Activated CD8-positive, alpha-beta memory T cell treated with anti-CD3 and anti-CD28 coated beads for 1 hour (primary cell): ENCODE data around the gene HNRNPH1.

ENCODE experiments used
- DNase-seq, 2 donors: peaks; one replicate each; pipeline ENCODE4 v3.0.0-alpha.2; 2020; ENCODE audit warnings: low read depth in 1 of 2; ENCODE audit errors: extremely low read depth in 1 of 2

Gene HNRNPH1

DNA sequence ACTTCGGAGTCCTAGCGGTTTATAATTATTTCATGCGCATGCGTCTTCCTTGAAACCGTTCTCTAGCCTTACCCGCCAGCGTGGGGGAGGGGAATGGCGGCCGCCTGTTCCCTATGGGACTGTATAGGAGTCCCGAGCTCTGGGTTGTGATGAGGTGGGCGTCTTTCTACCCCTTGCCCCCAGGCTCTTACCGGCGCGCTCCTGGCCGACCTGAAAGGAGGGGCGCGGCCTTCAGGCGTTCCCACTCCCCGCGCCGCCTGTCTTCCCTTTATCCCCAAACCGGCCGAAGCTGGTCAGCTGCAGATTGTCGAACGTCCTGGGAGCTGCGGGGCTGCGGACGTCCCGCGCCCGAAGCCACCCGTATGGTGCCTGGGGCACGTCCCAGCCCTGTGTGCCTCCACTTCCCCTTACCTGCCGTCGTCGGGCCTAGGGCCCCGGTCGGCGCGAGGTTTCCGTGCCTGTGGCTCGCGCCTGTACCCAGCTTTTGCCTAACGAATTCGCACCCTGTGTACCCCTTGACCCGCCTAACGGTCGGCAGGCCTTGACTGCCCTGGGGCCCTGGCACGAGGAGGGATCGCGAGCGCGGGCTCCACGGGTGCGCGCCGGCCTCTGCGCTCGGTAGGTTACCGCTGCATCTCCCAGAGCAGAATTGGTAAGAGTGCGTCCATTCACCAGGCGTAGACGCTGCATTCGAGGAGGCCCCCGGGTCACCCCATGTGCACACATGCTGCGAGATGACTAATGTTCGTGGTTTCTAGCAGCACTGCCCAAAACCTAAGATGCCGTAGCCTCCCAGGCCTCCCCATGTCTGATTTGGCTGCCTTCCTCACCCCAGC lies 653 bp upstream of the HNRNPH1 start:
- DNase-seq: no peak

DNA sequence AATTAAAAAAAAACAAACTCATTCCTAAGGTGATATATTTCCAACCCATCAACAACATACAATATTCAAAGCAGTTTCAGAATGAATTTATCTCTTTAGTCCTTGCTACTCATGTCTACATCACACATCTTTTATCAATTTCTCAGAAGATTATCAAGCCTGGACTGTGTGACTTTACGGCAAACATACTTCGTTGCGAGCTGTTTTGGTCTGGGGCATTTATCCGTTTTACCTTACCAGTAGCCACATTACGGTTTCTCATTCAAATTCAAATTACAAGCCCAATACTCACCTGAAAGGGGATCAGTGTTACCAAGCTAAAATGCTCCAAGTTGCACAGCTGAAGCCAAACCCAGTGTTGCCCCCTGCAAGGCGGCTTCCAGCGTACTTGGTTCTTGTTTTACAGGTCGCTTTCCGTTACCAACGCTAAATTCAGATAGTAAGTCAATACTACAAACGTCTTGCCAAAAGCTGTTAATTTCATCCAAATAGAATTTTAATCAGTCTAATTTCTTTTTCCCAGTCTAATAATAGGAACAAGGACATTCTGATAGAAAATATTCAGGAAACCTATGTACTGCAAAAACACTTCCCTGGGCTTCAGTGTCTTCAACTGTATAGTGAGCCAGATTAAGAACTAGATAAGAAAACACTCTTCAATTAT lies 1.8 kb downstream of the HNRNPH1 start:
- DNase-seq: no peak

DNA sequence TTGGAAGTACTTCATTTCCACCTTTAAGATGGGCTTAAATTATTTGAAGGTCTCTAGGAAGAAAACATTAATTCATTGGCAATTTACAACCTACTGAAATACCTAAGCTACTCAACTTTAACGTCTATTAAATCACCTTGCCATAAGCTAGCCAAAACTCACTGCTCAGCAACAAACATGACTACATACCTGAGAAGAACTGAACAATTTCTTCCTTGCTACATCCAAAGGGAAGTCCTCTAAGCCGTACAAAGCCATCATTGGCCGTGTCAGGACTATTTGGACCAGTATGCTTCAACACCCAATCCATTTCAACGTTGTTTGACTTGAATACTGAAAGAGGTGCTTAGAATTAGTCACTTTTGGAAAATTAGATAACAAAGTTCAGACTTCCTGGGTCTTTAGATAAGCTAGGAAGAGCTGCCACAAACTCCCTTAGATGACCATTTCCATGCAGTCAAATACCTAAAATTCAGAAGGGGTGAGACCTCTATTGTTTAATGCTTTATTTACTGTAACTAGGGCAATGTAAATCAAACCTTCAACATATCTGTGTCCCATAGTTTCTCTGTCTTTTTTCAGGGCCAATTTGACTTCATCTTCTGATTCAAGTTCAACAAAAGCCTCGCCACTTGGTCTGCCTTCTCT lies 2.6 kb downstream of the HNRNPH1 start:
- no peak for DNase-seq

DNA sequence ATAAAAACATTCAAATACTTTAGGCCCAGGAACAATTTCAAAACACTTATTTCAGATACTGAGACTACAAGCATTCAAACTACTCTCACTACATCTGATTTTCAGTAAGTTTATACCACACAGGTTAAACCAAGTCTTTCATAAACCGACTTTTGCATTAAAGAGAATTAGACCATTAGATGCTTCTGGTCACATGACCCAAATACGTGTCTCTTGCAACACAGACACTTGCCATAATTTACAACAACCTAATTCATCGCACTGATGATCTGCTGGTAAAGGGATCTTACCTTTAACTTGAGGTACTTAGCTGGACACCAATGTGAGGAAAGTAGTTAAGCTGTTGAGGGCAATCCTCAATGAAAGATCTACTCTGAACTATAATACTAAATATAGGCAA lies 3.2 kb downstream of the HNRNPH1 start:
- no peak for DNase-seq

DNA sequence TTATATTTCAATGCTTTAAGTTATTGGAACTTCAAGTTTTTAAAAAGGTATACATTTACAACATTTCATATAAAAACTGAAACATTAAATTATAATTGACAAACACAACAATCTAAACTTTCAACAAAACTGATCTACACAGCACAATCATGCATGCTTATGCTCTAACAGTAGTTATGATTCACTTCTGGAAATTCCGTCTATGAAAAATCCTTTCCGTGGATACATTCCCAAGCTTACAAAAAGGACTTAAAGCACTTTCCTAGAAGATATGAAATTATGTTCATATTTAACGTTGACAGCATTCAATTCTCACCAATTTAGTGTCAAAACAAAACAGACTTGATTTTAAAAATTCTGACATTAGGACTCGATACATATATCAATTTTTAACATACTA lies 3.7 kb downstream of the HNRNPH1 start:
- no peak for DNase-seq

DNA sequence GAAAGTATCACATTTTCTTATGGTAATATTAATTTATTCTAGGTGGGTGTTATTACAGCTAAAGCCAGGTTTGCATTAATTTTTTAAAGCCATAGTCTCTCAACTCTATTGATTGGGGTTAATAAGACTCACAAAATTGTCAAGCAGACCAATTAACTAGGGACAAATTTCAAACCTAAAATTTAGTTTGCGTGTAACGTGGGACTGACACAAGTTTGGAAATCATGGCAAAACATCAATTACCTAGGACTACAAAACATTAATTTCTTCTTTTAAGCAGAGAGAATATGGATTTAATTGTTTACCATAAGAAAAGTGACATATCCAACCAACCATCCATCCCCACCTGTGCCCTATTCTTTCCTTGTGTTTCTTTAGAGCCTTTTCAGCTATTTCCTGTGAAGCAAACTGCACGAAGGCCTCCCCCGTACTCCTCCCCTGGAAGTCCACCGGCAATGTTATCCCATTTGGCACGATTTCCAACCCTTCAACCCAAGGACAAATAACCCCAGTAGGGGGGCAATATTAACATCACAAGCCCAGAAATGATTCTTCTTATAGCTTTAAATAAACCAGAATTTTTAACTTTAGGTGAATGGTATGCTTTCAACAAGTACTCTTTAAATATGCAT lies 4.4 kb downstream of the HNRNPH1 start:
- DNase-seq: no peak

DNA sequence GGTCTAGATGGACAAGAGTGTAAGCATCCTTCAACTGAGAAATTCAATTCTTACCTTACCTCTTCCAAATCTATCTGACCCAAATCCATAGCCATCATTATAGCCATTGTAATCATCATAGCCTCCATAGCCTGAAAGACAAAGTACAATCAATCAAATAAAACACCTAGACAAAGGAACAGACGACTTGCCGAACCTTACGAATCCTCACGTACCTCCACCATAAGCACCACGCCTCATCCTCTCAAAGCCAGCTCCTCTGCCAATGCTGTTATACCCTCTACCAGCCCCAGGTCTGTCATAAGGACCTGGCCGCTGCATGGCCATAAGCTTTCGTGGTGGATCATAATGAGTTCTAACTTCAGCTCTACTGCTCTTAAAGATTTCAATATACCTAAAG lies 5.5 kb downstream of the HNRNPH1 start:
- DNase-seq: no peak

DNA sequence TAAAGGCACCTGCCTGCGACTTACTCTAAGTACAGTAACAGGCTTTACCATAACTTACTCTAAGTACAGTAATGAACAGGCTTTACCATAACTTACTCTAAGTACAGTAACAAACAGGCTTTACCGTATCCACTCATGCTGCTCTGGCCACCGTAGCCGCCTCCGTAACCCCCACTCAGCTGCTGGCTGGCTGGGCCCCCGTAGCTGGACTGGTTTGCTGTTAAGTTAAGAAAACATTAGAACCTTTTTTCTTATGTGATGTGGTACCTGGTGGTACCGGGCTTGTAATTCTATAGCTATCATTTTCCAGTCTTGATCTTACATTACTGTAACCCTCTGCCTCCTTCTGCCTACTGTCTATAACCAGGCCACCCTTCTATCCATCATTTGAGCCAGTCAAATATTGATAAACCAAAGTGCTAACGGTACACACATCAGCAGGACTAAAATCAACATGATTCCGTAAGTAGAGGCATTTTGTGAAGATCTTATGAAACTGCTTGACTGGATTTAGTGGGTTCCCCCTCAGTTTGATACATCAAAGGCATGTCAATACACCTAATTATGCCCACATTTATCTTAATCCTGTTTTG lies 7.4 kb downstream of the HNRNPH1 start:
- DNase-seq: no peak

DNA sequence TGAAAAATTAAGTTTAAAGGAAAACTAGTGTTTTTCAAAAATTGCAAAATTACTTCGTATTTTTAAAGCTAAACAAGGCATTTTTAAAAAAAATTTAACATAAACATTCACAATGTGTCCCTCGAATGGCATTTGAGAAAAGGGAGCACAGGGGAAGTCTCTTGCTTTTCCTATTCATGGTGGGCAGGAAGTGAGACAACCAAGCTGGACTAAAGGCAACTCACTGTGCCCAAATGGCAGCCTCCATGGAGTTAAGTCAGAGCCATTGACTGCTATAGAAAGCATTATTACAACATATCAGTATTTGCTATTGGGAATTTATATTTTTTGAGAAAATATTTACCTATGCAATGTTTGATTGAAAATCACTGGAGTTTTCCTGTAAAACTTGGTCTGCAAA lies 8.3 kb downstream of the HNRNPH1 start:
- no peak for DNase-seq

DNA sequence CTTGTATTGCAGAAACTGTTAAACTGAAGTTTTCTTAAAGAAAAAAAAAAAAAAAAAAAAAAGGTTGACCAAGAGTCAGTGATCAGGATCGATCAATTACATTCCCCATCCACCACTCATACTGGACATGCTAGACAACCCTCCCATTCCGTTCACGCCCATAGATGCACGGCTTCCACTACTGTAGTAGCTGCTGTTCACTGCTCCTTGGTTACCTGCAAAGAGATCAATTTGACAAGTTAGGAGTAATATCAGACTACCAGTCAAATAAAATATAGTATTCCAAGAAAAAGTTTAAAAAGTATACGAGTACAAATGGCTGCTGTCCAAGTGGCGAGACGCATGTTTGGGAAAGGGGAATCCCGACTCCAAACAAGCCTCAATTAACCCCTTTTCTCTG lies 8.7 kb downstream of the HNRNPH1 start:
- DNase-seq: no peak

DNA sequence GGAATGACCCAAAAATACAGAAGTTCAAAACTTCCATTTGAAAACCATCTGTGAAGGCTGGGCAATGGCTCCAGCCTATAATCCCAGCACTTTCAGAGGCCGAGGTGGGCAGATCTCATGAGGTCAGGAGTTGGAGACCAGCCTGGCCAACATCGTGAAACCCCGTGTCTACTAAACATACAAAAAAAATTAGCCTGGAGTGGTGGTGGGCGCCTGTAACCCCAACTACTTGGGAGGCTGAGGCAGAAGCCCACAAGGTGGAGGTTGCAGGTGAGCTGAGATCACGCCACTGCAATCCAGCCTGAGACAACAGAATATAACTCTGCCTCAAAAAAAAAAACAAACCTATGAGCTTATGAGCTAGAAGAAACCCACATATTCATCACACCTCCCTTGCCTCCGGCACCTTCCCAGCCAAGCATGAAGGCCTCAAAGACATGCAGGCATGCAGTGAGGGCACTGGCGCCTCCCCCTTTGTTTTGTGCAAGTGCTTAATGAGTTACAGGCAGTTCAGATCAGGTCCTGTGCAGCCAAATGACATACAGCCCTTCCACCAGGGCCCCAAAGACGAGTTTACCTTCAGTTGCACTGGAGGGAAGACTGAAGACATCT lies 9.9 kb downstream of the HNRNPH1 start:
- DNase-seq: no peak

DNA sequence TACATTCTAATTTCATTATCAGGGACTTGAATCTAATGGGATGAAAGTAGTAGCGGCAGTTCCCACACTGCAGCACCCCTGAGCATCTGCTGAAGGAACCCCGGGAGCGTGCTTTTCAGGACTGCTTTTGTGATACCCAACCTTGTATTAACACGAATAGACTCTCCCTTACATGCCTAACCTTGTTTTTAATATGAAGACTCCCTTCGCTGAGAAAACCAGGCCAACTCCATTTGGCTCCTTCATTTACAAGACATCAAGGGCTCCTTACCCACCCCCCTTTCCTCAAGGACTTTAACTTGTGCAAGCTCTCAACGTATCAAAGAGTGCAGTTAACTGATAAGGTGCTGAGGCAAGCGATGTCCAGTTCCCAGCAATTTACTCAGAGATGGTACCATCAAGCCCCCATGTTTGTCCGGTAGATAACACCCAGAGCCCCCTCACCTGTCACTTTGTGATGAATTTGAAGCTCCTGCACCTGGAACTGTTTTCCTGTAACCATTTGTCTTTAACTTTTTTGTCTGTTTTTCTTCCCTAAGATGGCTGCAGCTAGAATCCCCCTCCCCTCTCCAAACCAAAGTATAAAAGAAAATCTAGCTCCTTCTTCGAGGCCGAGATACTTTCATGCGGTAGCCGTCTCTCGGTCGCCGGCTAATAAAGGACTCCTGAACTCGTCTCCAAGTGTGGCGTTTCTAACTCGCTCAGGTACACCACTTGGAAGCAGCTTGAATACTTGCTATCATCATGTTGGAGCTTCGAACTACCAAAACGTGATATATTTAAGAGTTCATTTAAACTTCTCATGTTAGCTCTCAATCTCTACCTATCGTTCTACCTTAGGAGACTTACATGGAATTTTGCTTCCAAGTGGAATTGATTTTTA lies 10.7 kb downstream of the HNRNPH1 start:
- no peak for DNase-seq

DNA sequence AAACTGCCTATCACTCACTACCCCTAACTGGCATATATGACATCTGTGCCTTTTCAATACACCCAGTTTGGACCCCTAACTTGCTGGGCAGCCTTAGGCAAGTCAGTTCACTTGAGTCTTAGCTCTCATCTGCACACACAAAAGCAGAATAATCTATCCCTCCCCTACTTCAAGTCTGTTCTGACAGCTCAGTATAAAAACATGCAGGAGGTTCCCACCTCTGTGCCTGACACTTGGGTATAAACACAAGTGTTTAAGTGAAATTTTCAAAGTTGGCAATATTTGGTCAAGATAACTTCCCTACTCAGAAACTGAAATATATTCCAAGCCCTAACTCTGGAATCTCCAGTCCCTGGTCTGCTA lies 12.6 kb downstream of the HNRNPH1 start:
- DNase-seq: no peak

DNA sequence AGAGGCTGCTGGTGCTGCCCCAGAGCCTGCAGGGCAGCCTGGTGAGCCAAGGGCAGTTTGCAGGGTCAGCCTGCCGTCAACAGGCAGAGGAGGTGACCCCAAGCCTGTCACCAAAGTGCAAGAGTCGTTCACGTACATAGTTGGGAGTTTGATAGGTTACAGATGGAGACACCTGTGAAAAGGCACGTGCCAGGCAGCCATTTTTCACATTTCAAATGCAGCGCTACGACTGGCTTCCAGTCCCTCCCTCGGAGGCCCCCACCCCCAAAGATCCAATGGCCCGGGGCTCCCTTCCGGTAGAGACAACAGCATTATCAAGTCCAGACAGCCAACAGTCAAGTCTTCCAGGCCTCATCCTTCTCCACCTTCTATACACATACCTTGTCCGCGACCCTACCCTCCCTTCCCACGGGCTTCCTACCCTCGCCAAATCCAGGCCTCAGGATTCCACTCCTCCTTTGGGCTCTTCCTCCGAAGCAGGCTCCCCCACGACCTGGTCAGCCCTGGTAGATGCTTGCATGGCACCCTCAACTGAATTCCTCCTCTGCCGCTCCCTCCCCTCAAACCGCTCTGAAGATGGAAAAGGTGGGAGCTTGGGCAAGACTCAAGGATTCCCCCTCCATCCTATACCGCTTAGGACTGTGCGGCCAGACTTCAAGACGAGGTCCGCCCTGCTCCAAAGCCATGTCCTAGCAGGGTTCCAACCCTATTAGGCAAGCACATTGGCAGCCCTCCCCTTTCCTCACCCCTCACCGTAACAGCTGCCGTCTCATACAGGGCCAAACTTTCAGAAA lies 13.2 kb downstream of the HNRNPH1 start:
- no peak for DNase-seq

DNA sequence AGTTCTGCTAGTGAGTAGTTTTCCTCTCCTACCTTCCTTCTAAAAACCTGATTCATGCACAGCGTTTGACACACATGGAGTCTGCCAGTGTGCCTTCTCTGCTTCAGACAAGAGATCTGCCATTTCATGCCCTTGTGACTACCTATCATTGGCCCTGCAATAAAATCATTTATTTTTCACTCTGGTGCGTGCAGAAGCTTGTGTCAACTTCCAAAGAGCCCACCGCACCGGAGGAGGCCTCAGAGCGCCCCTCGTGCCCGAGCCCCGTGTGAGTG lies 13.7 kb downstream of the HNRNPH1 start:
- no peak for DNase-seq

DNA sequence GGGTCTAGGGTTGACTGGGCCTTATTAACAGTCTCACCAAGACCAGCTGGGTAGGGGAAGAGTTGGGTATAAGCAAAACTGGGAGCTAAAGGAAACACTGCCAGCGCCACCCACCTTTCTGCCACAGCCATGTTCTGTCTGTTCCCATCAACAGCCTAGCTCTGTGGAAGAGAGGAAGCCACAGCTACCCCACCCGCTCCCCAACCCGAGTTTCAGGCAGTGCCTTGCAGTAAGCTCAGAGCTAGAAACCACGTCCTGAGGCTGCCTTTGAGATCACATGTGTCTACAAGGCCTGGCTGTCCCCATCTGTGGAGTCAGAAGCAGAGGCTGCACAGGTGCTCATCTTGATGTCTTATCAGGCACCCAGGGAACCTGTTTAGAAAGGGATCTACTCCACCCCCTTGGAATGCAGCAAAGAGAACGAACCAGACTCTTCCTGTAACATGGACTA lies 15.3 kb downstream of the HNRNPH1 start:
- no peak for DNase-seq

DNA sequence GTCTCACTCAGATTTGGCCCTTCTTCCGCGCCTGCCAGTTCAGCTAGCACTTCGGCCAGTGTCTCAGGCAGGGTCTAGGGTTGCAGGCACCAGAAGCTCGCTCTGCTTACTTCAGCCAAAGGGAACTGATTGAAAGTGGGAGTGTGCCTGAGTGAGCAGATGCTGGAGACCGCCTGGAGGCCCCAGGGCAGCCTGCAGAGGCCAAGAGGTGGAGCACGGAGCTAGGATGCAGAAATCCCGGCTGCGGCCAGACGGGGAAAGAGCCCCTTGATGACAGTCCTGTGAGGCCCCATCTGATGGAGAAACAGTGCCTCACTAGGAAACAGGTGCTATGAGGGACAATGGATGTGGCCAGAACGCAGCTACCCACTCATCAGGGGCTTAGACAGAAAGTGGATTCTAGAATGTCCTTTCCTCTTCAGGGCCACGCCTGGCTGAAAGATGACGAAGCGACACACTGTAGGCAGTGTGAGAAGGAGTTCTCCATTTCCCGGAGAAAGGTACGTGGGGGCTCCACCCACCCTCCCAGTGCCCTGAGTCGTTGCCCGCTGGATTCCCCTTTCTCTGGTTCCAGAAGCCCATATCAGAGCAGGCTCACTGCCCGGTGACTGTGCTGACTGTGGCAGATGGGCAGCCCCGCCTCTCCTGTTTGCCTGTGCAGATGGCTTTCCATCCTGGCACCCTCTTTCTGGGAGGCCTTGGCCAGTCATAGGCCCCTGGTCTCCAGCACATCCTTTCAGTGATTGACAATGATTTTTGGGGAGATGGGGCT lies 16.1 kb downstream of the HNRNPH1 start:
- DNase-seq: no peak

DNA sequence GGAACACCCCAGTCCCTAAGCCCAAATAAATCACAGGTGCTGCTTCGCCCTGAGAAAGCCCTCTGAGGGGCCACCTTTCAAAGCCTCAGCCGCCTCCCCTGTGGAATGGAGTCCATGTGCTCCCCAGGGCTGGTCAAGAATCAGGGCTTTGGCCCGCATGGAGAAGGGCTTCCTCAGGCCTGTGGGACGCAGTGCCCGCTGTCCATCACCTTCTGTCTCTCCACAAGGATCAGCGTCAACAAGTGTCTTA lies 16.6 kb downstream of the HNRNPH1 start:
- DNase-seq: no peak
